ENCODE data around the gene C1QTNF1.
A peak's percentile ranks its signal among the peaks of the same experiment; 100 is the strongest.
"Not testable (repeated sequence)": the region's sequence is repeated elsewhere in the genome, so short reads cannot be mapped to it uniquely, and the experiment has no call there.

The C1QTNF1 gene

DNA sequence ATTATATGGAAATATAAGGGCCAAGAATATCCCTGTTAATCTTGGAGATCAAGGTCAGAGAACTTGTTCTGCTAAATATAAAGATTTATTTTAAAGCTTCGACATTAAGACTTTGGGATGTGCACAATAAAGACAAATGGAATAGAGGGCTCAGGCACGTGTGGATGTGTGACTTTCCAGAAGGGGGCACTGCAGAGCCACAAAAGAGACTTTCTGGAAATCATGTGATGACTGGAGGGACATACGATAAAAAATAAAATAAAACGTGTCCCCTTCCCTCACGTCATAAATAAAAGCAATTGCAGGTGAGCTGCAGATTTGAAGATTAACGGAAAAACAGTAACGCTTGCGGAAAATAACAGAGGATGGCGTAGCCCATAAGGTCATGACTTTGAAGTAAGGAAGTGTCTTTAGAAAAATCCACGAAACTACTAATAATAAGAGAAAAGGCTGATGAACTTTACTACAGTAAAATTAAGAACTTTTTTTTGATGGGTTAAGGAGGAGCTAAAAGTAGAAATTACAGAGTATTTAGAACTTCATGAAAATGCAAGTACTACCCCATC lies 41.2 kb downstream of the C1QTNF1 start:
- Mint-ChIP-seq H3K4me1 (peaks cover 6% of the 10 kb centered on the region), H3K27ac (no peak overlapping the region), H3K4me3 (no peak overlapping the region), H3K9me3 (no peaks in the 10 kb centered on the region), H3K36me3 (no peaks in the 10 kb centered on the region), H3K27me3 (no peaks in the 10 kb centered on the region)
- no peak for ATAC-seq

DNA sequence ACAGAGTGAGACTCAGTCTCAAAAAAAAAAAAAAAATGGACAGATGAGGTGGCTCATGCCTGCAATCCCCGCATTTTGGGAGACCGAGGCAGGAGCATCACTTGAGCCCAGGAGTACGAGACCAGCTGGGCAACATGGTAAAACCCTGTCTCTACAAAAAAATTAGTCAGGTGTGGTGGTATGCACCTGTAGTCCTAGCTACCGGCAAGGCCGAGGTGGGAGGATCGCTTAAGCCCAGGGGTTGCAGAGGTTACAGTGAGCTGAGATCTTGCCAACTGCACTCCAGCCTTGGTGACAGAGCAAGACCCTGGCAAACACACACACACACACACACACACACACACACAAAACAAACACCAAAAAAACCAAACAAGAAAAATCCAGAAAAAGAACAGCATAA lies 43.0 kb downstream of the C1QTNF1 start:
- Mint-ChIP-seq H3K27ac (no peak overlapping the region), H3K36me3 (no peaks in the 10 kb centered on the region), H3K4me1 (peaks cover 6% of the 10 kb centered on the region), H3K9me3 (no peaks in the 10 kb centered on the region), H3K27me3 (no peaks in the 10 kb centered on the region), H3K4me3 (no peak overlapping the region)
- ATAC-seq = no peak

DNA sequence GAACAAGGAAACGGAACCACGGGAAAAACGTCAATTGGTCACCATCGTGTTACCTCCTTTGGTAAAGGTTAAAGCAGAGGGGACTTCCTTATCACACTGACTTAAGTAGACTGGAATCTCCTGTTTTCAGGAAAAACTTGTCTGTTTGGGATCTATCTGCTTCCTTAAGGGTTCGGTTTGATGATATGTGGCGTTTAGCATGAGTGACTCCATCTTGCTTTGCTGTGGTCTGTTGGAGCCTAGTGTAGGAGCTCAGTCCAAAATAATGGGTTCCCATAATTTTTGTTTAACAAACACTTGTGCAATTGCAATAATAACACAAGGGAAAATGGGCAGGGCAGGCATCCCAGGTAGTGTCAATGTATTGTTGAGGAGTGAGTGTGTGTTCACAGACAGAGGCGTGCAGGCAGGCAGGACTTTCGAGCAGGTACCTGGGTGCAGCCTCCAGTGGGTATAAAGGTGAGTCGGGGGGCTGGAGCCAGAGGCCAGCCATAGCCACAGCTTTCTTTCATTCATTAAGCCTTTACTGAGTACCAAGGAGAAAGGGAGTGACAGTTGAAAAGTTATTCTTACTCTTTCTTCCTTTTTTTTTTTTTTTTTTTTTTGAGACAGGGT lies 46.4 kb downstream of the C1QTNF1 start:
- H3K9me3 Mint-ChIP-seq = no peaks in the 10 kb centered on the region
- H3K36me3 Mint-ChIP-seq = no peaks in the 10 kb centered on the region
- H3K27me3 Mint-ChIP-seq = no peaks in the 10 kb centered on the region
- no peak overlapping the region for H3K27ac Mint-ChIP-seq
- H3K4me1 Mint-ChIP-seq = peaks cover 9% of the 10 kb centered on the region
- ATAC-seq = no peak
- H3K4me3 Mint-ChIP-seq = no peak overlapping the region

DNA sequence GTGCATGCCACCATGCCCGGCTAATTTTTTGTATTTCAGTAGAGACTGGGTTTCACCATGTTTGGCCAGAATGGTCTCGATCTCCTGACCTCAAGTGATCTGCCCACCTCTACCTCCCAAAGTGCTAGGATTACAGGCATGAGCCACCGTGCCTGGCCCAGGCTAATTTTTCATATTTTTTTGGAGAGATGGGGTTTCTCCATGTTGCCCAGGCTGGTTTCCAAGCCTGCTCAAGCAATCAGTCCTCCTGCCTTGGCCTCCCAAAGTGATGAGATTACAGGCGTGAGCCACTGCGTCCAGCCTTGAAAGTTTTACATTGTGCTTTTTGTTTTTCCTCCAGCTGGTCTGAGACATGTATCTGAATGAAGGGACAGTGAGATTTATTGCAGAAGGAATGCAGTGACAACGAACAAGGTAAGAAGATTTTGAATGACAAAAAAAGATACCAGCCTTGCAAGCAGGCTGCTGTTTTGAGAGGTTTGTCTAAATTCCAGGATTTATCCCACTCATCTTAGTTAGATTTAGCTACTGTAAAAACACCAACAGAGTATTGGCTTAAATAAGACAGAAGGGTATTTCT lies 47.3 kb downstream of the C1QTNF1 start:
- H3K36me3 Mint-ChIP-seq = no peaks in the 10 kb centered on the region
- ATAC-seq = no peak

DNA sequence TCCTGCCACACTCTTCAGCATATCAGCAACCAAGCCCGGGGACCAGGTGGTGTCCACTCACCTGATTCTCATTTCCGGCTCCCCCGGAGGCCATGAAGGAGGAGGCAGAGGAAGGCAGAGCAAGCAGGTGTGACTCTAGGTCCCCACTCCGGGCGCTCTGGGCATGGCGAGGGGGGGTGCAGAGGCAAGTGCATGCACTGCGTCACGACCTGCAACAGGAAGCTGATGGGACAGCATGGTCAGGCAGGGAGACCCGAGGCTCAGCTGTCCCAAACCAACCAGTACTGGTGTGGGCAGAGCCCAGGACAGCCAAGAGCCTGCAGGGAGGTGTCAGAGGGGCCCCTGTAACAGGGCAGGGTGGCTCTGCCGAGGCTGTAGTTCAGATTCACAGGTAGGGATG lies 48.6 kb downstream of the C1QTNF1 start:
- Mint-ChIP-seq H3K27ac (no peak overlapping the region), H3K36me3 (no peaks in the 10 kb centered on the region)
- ATAC-seq = no peak

More for the DNA sequence above, 47.3 kb downstream of the C1QTNF1 start:
- Mint-ChIP-seq H3K27me3 (no peaks in the 10 kb centered on the region), H3K4me1 (peaks cover 17% of the 10 kb centered on the region), H3K27ac (no peak overlapping the region), H3K4me3 (no peak overlapping the region), H3K9me3 (no peaks in the 10 kb centered on the region)

DNA sequence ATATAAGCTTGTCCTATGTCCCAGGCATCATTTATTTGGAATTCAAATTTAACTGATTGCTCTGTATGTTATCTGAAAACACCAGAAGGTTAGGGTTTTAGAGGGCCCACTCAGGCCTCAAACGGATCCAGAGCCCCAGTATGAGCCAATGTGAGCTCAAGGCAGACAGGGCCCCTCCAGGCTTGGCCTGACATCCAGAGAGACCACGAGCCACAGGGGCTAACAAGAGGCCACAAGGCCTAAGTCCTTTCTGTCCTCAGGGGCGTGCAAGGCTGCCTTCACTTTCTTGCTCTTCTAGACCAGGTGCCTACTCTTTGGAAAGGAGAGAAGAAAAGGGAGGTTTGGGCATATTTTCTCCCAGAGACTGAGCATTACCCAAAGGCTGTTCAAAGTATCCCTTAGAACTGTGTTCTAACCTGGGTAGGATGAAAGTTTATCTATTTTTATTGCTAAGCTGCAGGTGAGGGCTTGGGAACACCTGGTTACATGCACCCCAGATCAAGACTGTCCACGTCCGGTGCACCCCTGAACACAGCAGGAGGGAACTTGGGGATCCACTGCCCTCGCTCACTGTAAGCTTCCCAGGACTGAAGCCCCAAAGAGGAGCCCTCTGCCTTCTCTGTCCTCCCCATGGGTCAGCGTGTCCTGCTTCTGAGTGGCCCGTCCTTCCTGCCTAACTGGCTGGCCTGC lies 49.2 kb downstream of the C1QTNF1 start:
- Mint-ChIP-seq H3K27me3 (no peaks in the 10 kb centered on the region), H3K27ac (no peak overlapping the region), H3K36me3 (no peaks in the 10 kb centered on the region), H3K9me3 (no peaks in the 10 kb centered on the region), H3K4me1 (peaks cover 18% of the 10 kb centered on the region), H3K4me3 (no peak overlapping the region)
- no peak for ATAC-seq

More for the DNA sequence above, 48.6 kb downstream of the C1QTNF1 start:
- Mint-ChIP-seq H3K27me3 (no peaks in the 10 kb centered on the region), H3K4me1 (peaks cover 18% of the 10 kb centered on the region), H3K9me3 (no peaks in the 10 kb centered on the region), H3K4me3 (no peak overlapping the region)

DNA sequence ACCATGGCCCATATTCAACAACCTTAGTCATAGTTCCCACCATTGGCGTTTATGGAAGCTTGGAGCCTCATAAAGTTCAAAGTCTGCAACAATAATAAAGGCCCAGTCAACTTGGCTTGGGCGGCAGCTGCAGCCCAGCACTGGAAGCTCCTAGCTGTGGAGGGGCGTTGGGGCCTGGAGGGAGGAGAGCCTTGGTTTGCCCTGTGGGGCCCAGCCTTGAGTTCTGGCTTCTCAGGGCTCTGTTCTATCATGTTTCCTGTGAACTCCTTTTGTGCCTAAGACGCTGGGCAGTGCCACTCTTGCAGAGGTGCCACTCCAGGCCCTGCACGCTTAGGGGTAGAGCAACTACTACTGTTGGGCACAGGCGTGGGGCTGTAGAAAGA lies 49.7 kb downstream of the C1QTNF1 start:
- no peak for ATAC-seq
- peaks cover 18% of the 10 kb centered on the region for H3K4me1 Mint-ChIP-seq
- H3K36me3 Mint-ChIP-seq = peaks cover 5% of the 10 kb centered on the region
- no peaks in the 10 kb centered on the region for H3K9me3 Mint-ChIP-seq
- H3K4me3 Mint-ChIP-seq = no peak overlapping the region
- H3K27ac Mint-ChIP-seq = no peak overlapping the region
- H3K27me3 Mint-ChIP-seq = no peaks in the 10 kb centered on the region

DNA sequence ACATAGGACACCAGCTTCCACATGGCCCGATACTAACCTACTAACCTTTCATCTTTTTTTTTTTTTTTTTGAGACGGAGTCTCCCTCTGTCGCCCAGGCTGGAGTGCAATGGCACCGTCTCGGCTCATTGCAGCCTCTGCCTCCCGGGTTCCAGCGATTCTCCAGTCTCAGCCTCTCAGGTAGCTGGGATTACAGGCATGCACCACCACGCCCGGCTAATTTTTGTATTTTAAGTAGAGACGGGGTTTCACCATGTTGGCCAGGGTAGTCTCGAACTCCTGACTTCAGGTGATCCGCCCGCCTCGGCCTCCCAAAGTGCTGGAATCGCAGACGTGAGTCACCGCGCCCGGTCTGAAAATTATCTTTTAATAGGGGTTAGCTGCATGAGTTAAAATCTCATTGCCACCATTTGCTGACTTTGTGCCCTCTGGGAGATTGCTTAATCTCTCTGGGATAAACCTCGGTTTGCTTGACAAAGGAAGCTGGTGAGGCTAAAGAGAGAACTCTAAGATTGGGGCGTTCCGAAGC lies 50.2 kb downstream of the C1QTNF1 start:
- Mint-ChIP-seq H3K27ac (peak overlapping the region; percentile 72), H3K4me1 (peaks cover 18% of the 10 kb centered on the region), H3K4me3 (peak overlapping the region; percentile 78)
- H3K27me3 Mint-ChIP-seq, H3K9me3 Mint-ChIP-seq, H3K36me3 Mint-ChIP-seq, ATAC-seq: not testable (repeated sequence)

DNA sequence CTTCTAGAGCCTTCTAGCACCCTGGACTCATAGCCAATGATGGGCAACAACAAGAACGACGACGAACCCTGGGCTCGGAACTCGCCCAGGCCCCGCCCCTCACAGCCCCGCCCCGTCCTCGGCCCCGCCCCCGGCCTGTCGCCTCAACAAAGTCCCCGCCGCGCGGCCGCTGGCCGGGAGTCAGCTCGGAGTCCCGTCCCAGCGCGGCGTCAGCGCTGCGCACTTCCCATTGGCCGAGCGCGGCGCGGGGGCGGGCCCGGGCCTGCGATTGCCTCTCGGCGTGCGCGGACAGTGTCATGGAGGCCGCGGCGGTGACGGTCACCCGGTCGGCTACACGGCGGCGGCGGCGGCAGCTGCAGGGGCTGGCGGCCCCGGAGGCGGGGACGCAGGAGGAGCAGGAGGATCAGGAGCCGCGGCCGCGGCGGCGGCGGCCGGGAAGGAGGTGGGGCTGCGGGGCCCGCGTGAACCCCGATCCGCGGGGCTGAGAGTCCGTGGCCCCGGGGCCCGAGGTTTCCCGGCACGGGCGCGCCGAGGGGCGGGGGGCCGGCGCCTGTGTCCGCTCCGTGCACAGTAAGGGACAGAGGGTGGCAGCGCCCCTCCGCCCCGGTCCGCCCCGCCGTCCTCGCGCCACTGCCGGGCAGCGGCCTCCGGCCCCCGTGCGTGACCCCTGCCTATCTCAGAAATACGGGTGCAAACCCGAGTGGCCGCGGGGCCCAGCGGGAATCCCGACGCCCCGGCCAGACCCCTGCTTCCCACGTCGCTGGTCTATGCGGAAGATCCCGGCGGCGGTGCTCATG lies 50.9 kb downstream of the C1QTNF1 start, which contains the start of gene ENGASE:
Gene ENGASE, plus strand, starts transcription at position 176 of the 797 bp plus-strand sequence. Its CDS starts 121 bp downstream, at position 297.
- peaks cover 16% of the 10 kb centered on the region for H3K36me3 Mint-ChIP-seq
- H3K4me1 Mint-ChIP-seq = peaks cover 18% of the 10 kb centered on the region
- peak within 1 kb of the TSS; percentile 86 for H3K4me3 Mint-ChIP-seq
- no peaks in the 10 kb centered on the region for H3K9me3 Mint-ChIP-seq
- H3K27ac Mint-ChIP-seq = peak within 1 kb of the TSS; percentile 72
- H3K27me3 Mint-ChIP-seq = no peaks in the 10 kb centered on the region
- peak; percentile 98 for ATAC-seq

DNA sequence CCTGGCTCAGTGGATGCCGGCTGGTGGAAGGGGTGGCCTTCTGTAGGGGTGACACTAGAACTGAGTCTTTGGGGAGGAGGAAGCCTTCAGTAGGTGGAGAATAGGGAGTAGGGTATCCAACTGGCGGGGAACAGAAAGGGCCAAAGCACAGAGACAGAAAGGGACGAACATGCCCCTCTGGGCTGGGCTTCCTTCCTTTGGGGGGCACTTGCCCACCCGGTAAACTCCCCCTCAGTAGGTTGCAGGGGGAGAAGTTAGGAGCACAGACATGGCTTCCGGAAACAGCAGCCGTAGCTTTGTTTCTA lies 51.4 kb downstream of the C1QTNF1 start:
- Mint-ChIP-seq H3K4me3 (peak overlapping the region; percentile 86), H3K27ac (peak overlapping the region; percentile 72), H3K9me3 (no peaks in the 10 kb centered on the region), H3K27me3 (no peaks in the 10 kb centered on the region), H3K36me3 (peaks cover 21% of the 10 kb centered on the region), H3K4me1 (peaks cover 18% of the 10 kb centered on the region)
- peak; percentile 39 for ATAC-seq

DNA sequence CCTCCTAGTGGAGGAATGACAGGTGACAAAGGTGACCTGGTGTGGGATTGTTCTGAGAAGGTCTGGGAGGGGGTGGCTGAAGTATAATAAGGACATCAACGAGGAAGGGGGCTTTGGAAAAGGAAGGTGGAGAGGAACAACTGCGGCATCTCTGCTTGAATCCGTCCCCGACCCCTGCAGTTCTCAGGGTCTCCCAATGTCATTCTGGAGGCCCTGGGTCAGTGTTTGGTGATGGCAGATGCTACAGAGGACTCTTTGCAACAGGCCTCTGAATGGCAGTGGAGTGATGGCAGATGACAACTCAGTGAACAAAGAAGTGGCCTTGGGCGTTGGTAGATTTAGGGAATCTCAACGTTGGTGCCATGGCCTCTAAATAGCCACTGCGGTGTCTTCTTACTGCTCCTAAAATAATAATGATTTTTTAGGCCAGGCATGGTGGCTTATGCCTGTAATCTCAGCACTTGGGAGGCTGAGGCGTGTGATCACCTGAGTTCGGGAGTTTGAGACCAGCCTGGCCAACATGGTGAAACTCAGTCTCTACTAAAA lies 52.0 kb downstream of the C1QTNF1 start:
- no peaks in the 10 kb centered on the region for H3K9me3 Mint-ChIP-seq
- H3K4me3 Mint-ChIP-seq = peak overlapping the region; percentile 86
- peak overlapping the region; percentile 72 for H3K27ac Mint-ChIP-seq
- H3K36me3 Mint-ChIP-seq = peaks cover 27% of the 10 kb centered on the region
- no peak for ATAC-seq
- no peaks in the 10 kb centered on the region for H3K27me3 Mint-ChIP-seq
- peaks cover 23% of the 10 kb centered on the region for H3K4me1 Mint-ChIP-seq

DNA sequence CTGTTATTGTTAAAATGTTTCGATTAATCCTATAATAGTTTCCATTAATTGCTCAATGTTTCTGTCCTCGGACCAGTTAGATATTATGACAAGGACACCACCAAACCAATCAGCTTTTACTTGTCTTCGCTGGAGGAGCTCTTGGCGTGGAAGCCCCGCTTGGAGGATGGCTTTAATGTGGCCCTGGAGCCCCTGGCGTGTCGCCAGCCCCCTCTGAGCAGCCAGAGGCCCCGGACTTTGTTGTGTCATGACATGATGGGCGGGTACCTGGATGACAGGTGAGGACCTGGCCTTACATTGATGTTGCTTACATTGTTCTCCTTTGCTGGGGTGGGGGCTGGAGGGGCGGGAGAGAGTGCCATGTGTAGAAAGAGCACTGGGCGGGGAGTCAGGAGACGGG lies 53.6 kb downstream of the C1QTNF1 start:
- H3K4me3 Mint-ChIP-seq = no peak overlapping the region
- H3K36me3 Mint-ChIP-seq = peaks cover 38% of the 10 kb centered on the region
- no peaks in the 10 kb centered on the region for H3K27me3 Mint-ChIP-seq
- ATAC-seq = no peak
- H3K27ac Mint-ChIP-seq = no peak overlapping the region
- no peaks in the 10 kb centered on the region for H3K9me3 Mint-ChIP-seq
- peaks cover 28% of the 10 kb centered on the region for H3K4me1 Mint-ChIP-seq

DNA sequence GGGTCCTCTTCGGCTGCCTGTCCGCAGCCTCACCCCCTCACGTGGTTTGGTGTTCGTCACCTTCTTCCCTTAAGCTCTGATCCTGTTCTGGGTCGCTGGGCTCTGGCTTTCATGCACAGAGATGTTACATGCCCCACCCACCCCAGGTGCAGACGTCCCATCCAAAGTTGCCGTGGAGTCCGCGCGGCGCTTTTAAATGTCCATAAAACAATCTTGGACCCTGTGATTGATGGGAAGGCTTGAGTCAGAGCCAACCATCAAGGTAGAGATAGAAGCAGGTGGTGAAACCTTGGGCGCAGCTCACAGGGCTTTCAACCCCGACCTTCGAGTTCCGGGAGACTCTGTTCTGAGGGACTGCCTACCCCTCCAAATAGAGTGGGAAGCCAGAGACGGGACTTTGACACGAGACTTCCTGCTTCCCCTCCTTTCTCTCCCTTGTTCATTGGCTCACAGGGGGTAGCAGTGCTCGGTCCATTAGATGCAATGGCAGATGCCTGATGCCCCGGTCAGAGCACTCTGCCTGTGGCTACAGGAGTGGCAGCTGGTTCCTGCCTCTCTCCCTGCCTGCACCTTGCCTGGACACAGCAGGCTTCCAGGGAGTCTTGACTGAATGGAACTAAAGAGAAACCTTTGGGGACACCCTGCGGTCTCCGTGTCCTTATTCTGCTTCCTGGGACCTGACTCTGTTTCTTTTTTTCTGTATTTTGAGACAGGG lies 54.7 kb downstream of the C1QTNF1 start:
- peaks cover 28% of the 10 kb centered on the region for H3K4me1 Mint-ChIP-seq

DNA sequence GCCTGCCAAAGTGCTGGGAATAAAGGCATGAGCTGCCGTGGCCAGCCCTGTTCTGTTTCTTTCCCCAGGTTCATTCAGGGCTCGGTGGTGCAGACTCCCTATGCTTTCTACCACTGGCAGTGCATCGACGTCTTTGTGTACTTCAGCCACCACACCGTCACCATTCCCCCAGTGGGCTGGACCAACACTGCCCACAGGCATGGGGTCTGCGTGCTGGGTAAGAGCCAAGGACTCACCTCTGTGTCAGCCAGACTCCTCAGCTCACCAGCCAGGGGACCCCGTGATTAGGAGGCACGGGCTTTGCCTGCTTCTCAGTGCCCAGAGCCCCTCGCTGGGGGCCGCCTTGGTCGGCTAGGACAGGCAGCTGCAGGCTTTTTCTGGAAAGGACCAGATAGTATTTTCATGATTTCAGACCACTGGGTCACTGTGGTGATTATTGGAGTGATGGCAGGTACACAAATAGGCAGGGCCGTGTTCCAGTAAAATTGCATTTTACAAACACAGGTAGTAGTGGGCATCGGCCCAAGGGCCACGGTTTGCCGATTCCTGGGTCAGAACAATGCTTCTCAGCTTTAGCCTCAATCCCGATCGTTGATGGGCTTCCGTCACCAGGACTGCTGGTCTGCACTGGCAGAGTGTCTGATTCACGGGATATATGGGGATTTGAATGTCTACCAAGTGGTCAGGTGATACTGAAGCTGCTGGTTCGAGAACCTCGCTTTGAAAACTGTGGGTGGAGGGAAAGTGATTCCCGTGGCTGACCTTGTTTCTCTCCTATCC lies 55.6 kb downstream of the C1QTNF1 start:
- H3K36me3 Mint-ChIP-seq = peaks cover 44% of the 10 kb centered on the region
- H3K4me3 Mint-ChIP-seq = no peak overlapping the region
- H3K27ac Mint-ChIP-seq = no peak overlapping the region
- no peaks in the 10 kb centered on the region for H3K27me3 Mint-ChIP-seq
- H3K9me3 Mint-ChIP-seq = no peaks in the 10 kb centered on the region
- no peak for ATAC-seq
- H3K4me1 Mint-ChIP-seq = peaks cover 23% of the 10 kb centered on the region

More for the DNA sequence above, 54.7 kb downstream of the C1QTNF1 start:
- no peak overlapping the region for H3K4me3 Mint-ChIP-seq
- ATAC-seq = no peak
- no peak overlapping the region for H3K27ac Mint-ChIP-seq
- no peaks in the 10 kb centered on the region for H3K27me3 Mint-ChIP-seq
- H3K36me3 Mint-ChIP-seq = peaks cover 40% of the 10 kb centered on the region
- H3K9me3 Mint-ChIP-seq = no peaks in the 10 kb centered on the region

Data from stimulated activated memory B cell treated with anti-CD40 and anti-IgM and Interleukin-4, amounts not matched to agents 10 μg/mL and 1 μg/mL and 100 μg/mL, for 72 hours (primary cell).